CD4-positive, alpha-beta memory T cell (primary cell): Measurements from ENCODE around the gene MUC5AC. TPM values are rescaled to one million over a fixed set of nuclear protein-coding genes. Genes with fewer than 3 reads are reported as not detected.

ENCODE experiments used
- CTCF ChIA-PET: fragments of 350-600 bp; sonication (Branson Sonifier 250); formaldehyde crosslinking; loops from one replicate; lab custom pipeline; 2021; ENCODE audit warnings: inconsistent platforms; ENCODE audit not compliant: partially characterized antibody; lab: Charles Lee
- POLR2A ChIA-PET: fragments of 350-600 bp; sonication (Branson Sonifier 250); formaldehyde crosslinking; loops from one replicate; lab custom pipeline; 2021; ENCODE audit not compliant: partially characterized antibody; lab: Charles Lee
- DNase-seq, 5 donors: peaks; one replicate each; pipeline versions ENCODE4 v3.0.0 to v3.0.0-alpha.2; 2020 to 2022; ENCODE audit warnings: mixed read lengths in 1 of 5
- H3K27ac ChIP-seq: one replicate; pipeline ENCODE4 v1.7.0; 2013; ENCODE audit warnings: low read depth, low read length
- H3K27me3 ChIP-seq: 2 replicates; pipeline ENCODE4 v1.7.0; 2013; ENCODE audit warnings: mild to moderate bottlenecking, low read length, moderate library complexity; ENCODE audit not compliant: insufficient read depth
- H3K36me3 ChIP-seq: 2 replicates; pipeline ENCODE4 v1.7.0; 2013; ENCODE audit warnings: mild to moderate bottlenecking, low read length, moderate library complexity; ENCODE audit not compliant: insufficient read depth
- H3K4me1 ChIP-seq: 2 replicates; pipeline ENCODE4 v1.7.0; 2013; ENCODE audit warnings: mild to moderate bottlenecking, low read length, moderate library complexity; ENCODE audit not compliant: insufficient read depth
- H3K4me3 ChIP-seq, 2 donors: one replicate each; pipeline ENCODE4 v1.7.0; 2013; ENCODE audit warnings: low read length in 2 of 2, mild to moderate bottlenecking in 1 of 2
- H3K9me3 ChIP-seq, 2 donors: one replicate each; pipeline ENCODE4 v1.7.0; 2013; ENCODE audit warnings: low read length in 2 of 2, control low read depth in 1 of 2; ENCODE audit not compliant: control insufficient read depth in 1 of 2
- H3K27ac Mint-ChIP-seq, 7 donors: one replicate each; pipeline ENCODE4 v1.8.0; 2020 to 2021; ENCODE audit warnings: mixed read lengths in 7 of 7, mild to moderate bottlenecking in 6 of 7, inconsistent platforms in 3 of 7, moderate library complexity in 3 of 7
- H3K27me3 Mint-ChIP-seq, 2 donors: one replicate each; pipeline ENCODE4 v1.8.0; 2020 to 2021; ENCODE audit warnings: mixed read lengths in 2 of 2
- H3K36me3 Mint-ChIP-seq, 2 donors: one replicate each; pipeline ENCODE4 v1.8.0; 2020 to 2021; ENCODE audit warnings: mixed read lengths in 2 of 2, inconsistent platforms in 1 of 2, mild to moderate bottlenecking in 1 of 2
- H3K4me1 Mint-ChIP-seq, 4 donors: one replicate each; pipeline ENCODE4 v1.8.0; 2020 to 2021; ENCODE audit warnings: mixed read lengths in 4 of 4, mild to moderate bottlenecking in 1 of 4
- H3K4me3 Mint-ChIP-seq, 8 donors: one replicate each; pipeline ENCODE4 v1.8.0; 2020 to 2021; ENCODE audit warnings: mixed read lengths in 8 of 8, mild to moderate bottlenecking in 7 of 8, moderate library complexity in 6 of 8, inconsistent platforms in 3 of 8
- H3K9me3 Mint-ChIP-seq, 8 donors: one replicate each; pipeline ENCODE4 v1.8.0; 2020 to 2021; ENCODE audit warnings: mixed read lengths in 8 of 8, mild to moderate bottlenecking in 5 of 8, inconsistent platforms in 3 of 8, moderate library complexity in 1 of 8
- intact Hi-C: fragments of 100-400 bp; cut with micrococcal nuclease; formaldehyde crosslinking; loops from one replicate; pipeline ENCODE4 v1.15.1; 2023
- polyA plus RNA-seq, 2 donors: library from polyadenylated mRNA; unstranded; fragments of 300-500 nt; fragmentation: Illumina TruSeq; gene quantifications; one replicate each; pipeline ENCODE4 v1.2.3, GENCODE V29; 2021
- total RNA-seq, 2 experiments: library from RNA; stranded (reverse); gene quantifications; one replicate each; pipeline ENCODE4 v1.2.3, GENCODE V29; 2021

MUC5AC gene
- total and polyA plus RNA-seq, 4 experiments from 2014 or later: not detected

- H3K36me3 Mint-ChIP-seq: no peaks in the 10 kb centered on the region
- H3K9me3 Mint-ChIP-seq: peaks cover 2 to 25% (median 16%) of the 10 kb centered on the region in 8 donors
- Histone ChIP-seq H3K4me3 (no peak overlapping the region), H3K27ac (no peak overlapping the region), H3K27me3 (no peaks in the 10 kb centered on the region), H3K4me1 (no peaks in the 10 kb centered on the region), H3K36me3 (no peaks in the 10 kb centered on the region), H3K9me3 (peaks cover 0 to 3% of the 10 kb centered on the region in 2 donors)
- H3K27me3 Mint-ChIP-seq: peaks cover 2 to 10% of the 10 kb centered on the region in 2 donors
- H3K27ac Mint-ChIP-seq: no peak overlapping the region
- intact Hi-C loops: no loop called here
- H3K4me3 Mint-ChIP-seq: no peak overlapping the region
- DNase-seq: no peak
- peaks cover 0 to 5% (median 0%) of the 10 kb centered on the region in 4 donors for H3K4me1 Mint-ChIP-seq
- ChIA-PET CTCF (no interaction called here), POLR2A (no interaction called here)
Observed at GRCh38 chr11:1147792-1148191, 10.0 kb upstream of the MUC5AC start.

- no peaks in the 10 kb centered on the region for H3K36me3 ChIP-seq
- Mint-ChIP-seq H3K9me3 (peaks cover 0 to 15% (median 7%) of the 10 kb centered on the region in 8 donors), H3K27me3 (peaks cover 2 to 10% of the 10 kb centered on the region in 2 donors), H3K4me3 (no peak overlapping the region), H3K36me3 (no peaks in the 10 kb centered on the region), H3K27ac (no peak overlapping the region), H3K4me1 (peaks cover 0 to 5% (median 0%) of the 10 kb centered on the region in 4 donors)
- H3K4me3 ChIP-seq: no peak overlapping the region
- POLR2A ChIA-PET: no interaction called here
- no peak for DNase-seq
- H3K27ac ChIP-seq: no peak overlapping the region
- CTCF ChIA-PET: no interaction called here
- no peaks in the 10 kb centered on the region for H3K4me1 ChIP-seq
- H3K27me3 ChIP-seq: no peaks in the 10 kb centered on the region
- intact Hi-C loops: no loop called here
- peaks cover 0 to 3% of the 10 kb centered on the region in 2 donors for H3K9me3 ChIP-seq
Observed at GRCh38 chr11:1148752-1149180, 9.0 kb upstream of the MUC5AC start.

- no peak for DNase-seq
- ChIA-PET POLR2A (no interaction called here), CTCF (no interaction called here)
- Histone ChIP-seq H3K27ac (no peak overlapping the region), H3K4me3 (no peak overlapping the region), H3K9me3 (no peaks in the 10 kb centered on the region), H3K36me3 (no peaks in the 10 kb centered on the region), H3K27me3 (no peaks in the 10 kb centered on the region), H3K4me1 (no peaks in the 10 kb centered on the region)
- Mint-ChIP-seq H3K36me3 (no peaks in the 10 kb centered on the region), H3K27ac (no peak overlapping the region), H3K4me3 (no peak overlapping the region), H3K9me3 (peaks cover 0 to 9% (median 3%) of the 10 kb centered on the region in 8 donors), H3K4me1 (peaks cover 0 to 5% (median 0%) of the 10 kb centered on the region in 4 donors), H3K27me3 (peaks cover 2 to 10% of the 10 kb centered on the region in 2 donors)
- intact Hi-C loops: no loop called here
Observed at GRCh38 chr11:1149545-1149944, 8.2 kb upstream of the MUC5AC start.

GRCh38 chr11:1150116-1150515 lies 7.6 kb upstream of the MUC5AC start:
- Mint-ChIP-seq H3K27ac (no peak overlapping the region), H3K27me3 (peaks cover 2 to 10% of the 10 kb centered on the region in 2 donors), H3K4me1 (peaks cover 0 to 5% (median 0%) of the 10 kb centered on the region in 4 donors), H3K4me3 (no peak overlapping the region), H3K9me3 (peaks cover 0 to 5% (median under 1%) of the 10 kb centered on the region in 8 donors), H3K36me3 (no peaks in the 10 kb centered on the region)
- ChIA-PET CTCF (no interaction called here), POLR2A (no interaction called here)
- intact Hi-C loops: no loop called here
- no peaks in the 10 kb centered on the region for H3K4me1 ChIP-seq
- no peaks in the 10 kb centered on the region for H3K36me3 ChIP-seq
- H3K4me3 ChIP-seq: no peak overlapping the region
- DNase-seq: no peak
- H3K9me3 ChIP-seq: no peaks in the 10 kb centered on the region
- no peak overlapping the region for H3K27ac ChIP-seq
- H3K27me3 ChIP-seq: no peaks in the 10 kb centered on the region

- ChIA-PET POLR2A (no interaction called here), CTCF (no interaction called here)
- DNase-seq: no peak
- Histone ChIP-seq H3K27me3 (no peaks in the 10 kb centered on the region), H3K27ac (no peak overlapping the region), H3K9me3 (no peaks in the 10 kb centered on the region), H3K36me3 (no peaks in the 10 kb centered on the region), H3K4me1 (no peaks in the 10 kb centered on the region), H3K4me3 (no peak overlapping the region)
- H3K27me3 Mint-ChIP-seq: peaks cover 2 to 10% of the 10 kb centered on the region in 2 donors
- intact Hi-C loops: no loop called here
- no peak overlapping the region for H3K4me3 Mint-ChIP-seq
- H3K36me3 Mint-ChIP-seq: no peaks in the 10 kb centered on the region
- H3K9me3 Mint-ChIP-seq: peaks cover 0 to 5% (median under 1%) of the 10 kb centered on the region in 8 donors
- peaks cover 0 to 5% (median 0%) of the 10 kb centered on the region in 4 donors for H3K4me1 Mint-ChIP-seq
- H3K27ac Mint-ChIP-seq: no peak overlapping the region
Observed at GRCh38 chr11:1150769-1151365, 6.9 kb upstream of the MUC5AC start.

- POLR2A ChIA-PET: no interaction called here
- intact Hi-C loops: no loop called here
Observed at GRCh38 chr11:1151366-1152315, 6.1 kb upstream of the MUC5AC start.

More at GRCh38 chr11:1151366-1152315, 6.1 kb upstream of the MUC5AC start:
- H3K9me3 ChIP-seq: no peaks in the 10 kb centered on the region
- Mint-ChIP-seq H3K4me1 (peaks cover 0 to 5% (median 0%) of the 10 kb centered on the region in 4 donors), H3K4me3 (no peak overlapping the region), H3K27ac (no peak overlapping the region), H3K36me3 (no peaks in the 10 kb centered on the region), H3K27me3 (peaks cover 2 to 10% of the 10 kb centered on the region in 2 donors), H3K9me3 (peaks cover 0 to 2% (median 0%) of the 10 kb centered on the region in 8 donors)
- no peak overlapping the region for H3K4me3 ChIP-seq
- H3K27ac ChIP-seq: no peak overlapping the region
- no peaks in the 10 kb centered on the region for H3K27me3 ChIP-seq
- no peak for DNase-seq
- no peaks in the 10 kb centered on the region for H3K4me1 ChIP-seq
- CTCF ChIA-PET: no interaction called here
- H3K36me3 ChIP-seq: no peaks in the 10 kb centered on the region
